ENCODE results near the gene DZIP1L. TPM values are rescaled to one million over a fixed set of nuclear protein-coding genes. Genes with fewer than 3 reads are reported as not detected.

DZIP1L gene
- total RNA-seq, 1 experiment from 2014 or later = 15.3 TPM

DNA sequence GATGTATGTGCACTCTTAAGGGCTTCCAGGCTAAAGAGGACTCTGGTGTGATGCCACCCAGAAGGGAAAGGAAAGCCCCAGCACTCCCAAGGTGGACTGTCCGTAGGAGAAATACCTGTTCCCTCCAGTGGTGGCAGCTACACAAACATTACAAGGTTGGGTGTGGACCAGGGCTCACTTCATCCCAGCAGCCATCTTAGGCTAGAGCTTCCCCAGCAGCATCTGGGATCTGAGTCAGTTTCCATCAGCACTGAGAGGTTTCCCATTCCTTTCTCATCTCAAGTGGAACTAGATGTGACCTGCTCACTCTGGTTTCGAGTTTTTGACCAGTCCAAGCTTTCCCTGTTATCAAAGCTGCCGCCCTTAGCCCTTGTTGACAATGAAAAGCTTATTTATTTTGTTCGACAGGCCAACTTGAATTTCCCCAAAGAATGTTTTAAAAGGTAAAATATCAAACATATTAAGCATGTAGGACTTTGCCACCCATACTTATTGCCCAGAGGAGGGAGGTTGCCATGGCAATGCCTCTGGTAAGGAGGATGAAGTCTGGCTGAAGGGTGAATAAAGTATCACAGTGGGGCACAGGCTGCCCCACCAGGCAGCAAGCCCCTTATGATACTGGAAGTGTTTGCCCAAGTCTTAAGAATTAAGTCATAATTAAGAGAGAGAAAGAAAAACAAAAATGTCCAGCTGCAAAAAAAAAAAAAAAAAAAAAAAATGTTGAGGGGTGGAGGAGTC, 76.5 kb downstream of the DZIP1L start (continued):
- TF ChIP-seq ZNF532 (CRISPR knock-in tag; IDR thresholded peaks at IDR 0.05; ENCODE audit: borderline replicate concordance) (no peak), ZNF416 (CRISPR knock-in tag; IDR thresholded peaks at IDR 0.05) (no peak), ELF4 (CRISPR knock-in tag; IDR thresholded peaks at IDR 0.05; ENCODE audit: low read depth) (no peak), ZNF263 (CRISPR knock-in tag; IDR thresholded peaks at IDR 0.05; ENCODE audit: low read depth) (no peak)
- TF ChIP-seq, protein P1, sequence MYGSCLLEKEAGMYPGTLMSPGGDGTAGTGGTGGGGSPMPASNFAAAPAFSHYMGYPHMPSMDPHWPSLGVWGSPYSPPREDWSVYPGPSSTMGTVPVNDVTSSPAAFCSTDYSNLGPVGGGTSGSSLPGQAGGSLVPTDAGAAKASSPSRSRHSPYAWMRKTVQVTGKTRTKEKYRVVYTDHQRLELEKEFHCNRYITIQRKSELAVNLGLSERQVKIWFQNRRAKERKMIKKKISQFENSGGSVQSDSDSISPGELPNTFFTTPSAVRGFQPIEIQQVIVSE (CRISPR knock-in tag; IDR thresholded peaks at IDR 0.05; ENCODE audit: borderline replicate concordance) = no peak

GRCh38 chr3:138036572-138036971, 78.8 kb downstream of the DZIP1L start:
- Mint-ChIP-seq H3K9me3 (no peaks in the 10 kb centered on the region), H3K36me3 (no peaks in the 10 kb centered on the region), H3K4me3 (no peak overlapping the region), H3K4me1 (0 out of 2 replicates have a peak, but pooled peaks cover 3% of the 10 kb centered on the region), H3K27me3 (ENCODE audit: low read depth) (no peaks in the 10 kb centered on the region), H3K27ac (no peak overlapping the region)
- TF ChIP-seq, protein P2, sequence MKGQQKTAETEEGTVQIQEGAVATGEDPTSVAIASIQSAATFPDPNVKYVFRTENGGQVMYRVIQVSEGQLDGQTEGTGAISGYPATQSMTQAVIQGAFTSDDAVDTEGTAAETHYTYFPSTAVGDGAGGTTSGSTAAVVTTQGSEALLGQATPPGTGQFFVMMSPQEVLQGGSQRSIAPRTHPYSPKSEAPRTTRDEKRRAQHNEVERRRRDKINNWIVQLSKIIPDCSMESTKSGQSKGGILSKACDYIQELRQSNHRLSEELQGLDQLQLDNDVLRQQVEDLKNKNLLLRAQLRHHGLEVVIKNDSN (CRISPR knock-in tag; IDR thresholded peaks at IDR 0.05) = no peak
- TF ChIP-seq ZNF232 (CRISPR knock-in tag; IDR thresholded peaks at IDR 0.05) (no peak), ZNF138 (CRISPR knock-in tag; conservative IDR thresholded peaks at IDR 0.05) (no peak)
- TF ChIP-seq, protein P3, sequence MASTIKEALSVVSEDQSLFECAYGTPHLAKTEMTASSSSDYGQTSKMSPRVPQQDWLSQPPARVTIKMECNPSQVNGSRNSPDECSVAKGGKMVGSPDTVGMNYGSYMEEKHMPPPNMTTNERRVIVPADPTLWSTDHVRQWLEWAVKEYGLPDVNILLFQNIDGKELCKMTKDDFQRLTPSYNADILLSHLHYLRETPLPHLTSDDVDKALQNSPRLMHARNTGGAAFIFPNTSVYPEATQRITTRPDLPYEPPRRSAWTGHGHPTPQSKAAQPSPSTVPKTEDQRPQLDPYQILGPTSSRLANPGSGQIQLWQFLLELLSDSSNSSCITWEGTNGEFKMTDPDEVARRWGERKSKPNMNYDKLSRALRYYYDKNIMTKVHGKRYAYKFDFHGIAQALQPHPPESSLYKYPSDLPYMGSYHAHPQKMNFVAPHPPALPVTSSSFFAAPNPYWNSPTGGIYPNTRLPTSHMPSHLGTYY (CRISPR knock-in tag; IDR thresholded peaks at IDR 0.05) = no peak
- ATAC-seq (no peak), DNase-seq (ENCODE audit: low spot score) (no peak)
- ChIA-PET CTCF (no interaction called here), POLR2A (no interaction called here)

DNA sequence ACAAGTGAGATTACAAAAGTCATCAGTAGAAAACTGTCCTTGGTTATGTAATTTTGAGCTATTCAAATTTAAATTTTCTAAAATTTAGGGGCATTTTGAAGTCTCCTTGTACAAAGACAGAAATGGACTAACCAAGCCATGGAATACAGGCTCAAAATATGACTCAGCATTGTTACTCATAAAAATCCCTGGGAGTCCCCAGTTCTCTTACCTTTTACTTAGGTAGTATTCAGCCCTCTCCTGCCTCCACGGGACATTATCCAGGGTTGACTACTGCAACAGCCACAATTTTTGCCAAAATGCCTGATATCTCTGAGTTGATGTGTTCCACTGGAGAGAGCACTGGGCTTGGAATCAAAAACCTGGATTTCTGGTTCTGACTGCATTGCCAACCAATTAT, 80.5 kb downstream of the DZIP1L start:
- Mint-ChIP-seq H3K27ac (no peak overlapping the region), H3K36me3 (no peaks in the 10 kb centered on the region), H3K27me3 (ENCODE audit: low read depth) (no peaks in the 10 kb centered on the region), H3K4me1 (0 out of 2 replicates have a peak, but pooled peaks cover 3% of the 10 kb centered on the region), H3K9me3 (no peaks in the 10 kb centered on the region), H3K4me3 (no peak overlapping the region)
- ChIA-PET CTCF (interaction anchor here (1.7 kb wide), 2 partner anchors 13 to 25 kb away, joined by 4 to 6 read pairs; partner anchors contain the start of gene CLDN18), POLR2A (no interaction called here)
- DNase-seq (ENCODE audit: low spot score) (no peak), ATAC-seq (no peak)
- TF ChIP-seq, protein P3 (CRISPR knock-in tag; IDR thresholded peaks at IDR 0.05) = no peak
- no peak for TF ChIP-seq SMAD3 (CRISPR knock-in tag; IDR thresholded peaks at IDR 0.05; ENCODE audit: borderline replicate concordance)
- no peak for TF ChIP-seq ZNF532 (CRISPR knock-in tag; IDR thresholded peaks at IDR 0.05; ENCODE audit: borderline replicate concordance)
- TF ChIP-seq, protein P4, sequence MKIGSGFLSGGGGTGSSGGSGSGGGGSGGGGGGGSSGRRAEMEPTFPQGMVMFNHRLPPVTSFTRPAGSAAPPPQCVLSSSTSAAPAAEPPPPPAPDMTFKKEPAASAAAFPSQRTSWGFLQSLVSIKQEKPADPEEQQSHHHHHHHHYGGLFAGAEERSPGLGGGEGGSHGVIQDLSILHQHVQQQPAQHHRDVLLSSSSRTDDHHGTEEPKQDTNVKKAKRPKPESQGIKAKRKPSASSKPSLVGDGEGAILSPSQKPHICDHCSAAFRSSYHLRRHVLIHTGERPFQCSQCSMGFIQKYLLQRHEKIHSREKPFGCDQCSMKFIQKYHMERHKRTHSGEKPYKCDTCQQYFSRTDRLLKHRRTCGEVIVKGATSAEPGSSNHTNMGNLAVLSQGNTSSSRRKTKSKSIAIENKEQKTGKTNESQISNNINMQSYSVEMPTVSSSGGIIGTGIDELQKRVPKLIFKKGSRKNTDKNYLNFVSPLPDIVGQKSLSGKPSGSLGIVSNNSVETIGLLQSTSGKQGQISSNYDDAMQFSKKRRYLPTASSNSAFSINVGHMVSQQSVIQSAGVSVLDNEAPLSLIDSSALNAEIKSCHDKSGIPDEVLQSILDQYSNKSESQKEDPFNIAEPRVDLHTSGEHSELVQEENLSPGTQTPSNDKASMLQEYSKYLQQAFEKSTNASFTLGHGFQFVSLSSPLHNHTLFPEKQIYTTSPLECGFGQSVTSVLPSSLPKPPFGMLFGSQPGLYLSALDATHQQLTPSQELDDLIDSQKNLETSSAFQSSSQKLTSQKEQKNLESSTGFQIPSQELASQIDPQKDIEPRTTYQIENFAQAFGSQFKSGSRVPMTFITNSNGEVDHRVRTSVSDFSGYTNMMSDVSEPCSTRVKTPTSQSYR (CRISPR knock-in tag; IDR thresholded peaks at IDR 0.05) = no peak
- no peak for TF ChIP-seq OVOL2 (CRISPR knock-in tag; IDR thresholded peaks at IDR 0.05; ENCODE audit: borderline replicate concordance)
- TF ChIP-seq, protein P2 (CRISPR knock-in tag; IDR thresholded peaks at IDR 0.05) = no peak
- TF ChIP-seq NFATC4 (CRISPR knock-in tag; IDR thresholded peaks at IDR 0.05) = no peak
